ENCODE data around the gene SLC10A2.

Gene SLC10A2

GRCh38 chr13:103067751-103068555 is 1.7 kb upstream of the SLC10A2 start:
- TF ChIP-seq, protein P1, sequence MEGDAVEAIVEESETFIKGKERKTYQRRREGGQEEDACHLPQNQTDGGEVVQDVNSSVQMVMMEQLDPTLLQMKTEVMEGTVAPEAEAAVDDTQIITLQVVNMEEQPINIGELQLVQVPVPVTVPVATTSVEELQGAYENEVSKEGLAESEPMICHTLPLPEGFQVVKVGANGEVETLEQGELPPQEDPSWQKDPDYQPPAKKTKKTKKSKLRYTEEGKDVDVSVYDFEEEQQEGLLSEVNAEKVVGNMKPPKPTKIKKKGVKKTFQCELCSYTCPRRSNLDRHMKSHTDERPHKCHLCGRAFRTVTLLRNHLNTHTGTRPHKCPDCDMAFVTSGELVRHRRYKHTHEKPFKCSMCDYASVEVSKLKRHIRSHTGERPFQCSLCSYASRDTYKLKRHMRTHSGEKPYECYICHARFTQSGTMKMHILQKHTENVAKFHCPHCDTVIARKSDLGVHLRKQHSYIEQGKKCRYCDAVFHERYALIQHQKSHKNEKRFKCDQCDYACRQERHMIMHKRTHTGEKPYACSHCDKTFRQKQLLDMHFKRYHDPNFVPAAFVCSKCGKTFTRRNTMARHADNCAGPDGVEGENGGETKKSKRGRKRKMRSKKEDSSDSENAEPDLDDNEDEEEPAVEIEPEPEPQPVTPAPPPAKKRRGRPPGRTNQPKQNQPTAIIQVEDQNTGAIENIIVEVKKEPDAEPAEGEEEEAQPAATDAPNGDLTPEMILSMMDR (IDR thresholded peaks at IDR 0.05) = no peak

GRCh38 chr13:103066781-103067345 is 646 bp upstream of the SLC10A2 start:
- TF ChIP-seq, protein P1 (IDR thresholded peaks at IDR 0.05) = no peak

DNA sequence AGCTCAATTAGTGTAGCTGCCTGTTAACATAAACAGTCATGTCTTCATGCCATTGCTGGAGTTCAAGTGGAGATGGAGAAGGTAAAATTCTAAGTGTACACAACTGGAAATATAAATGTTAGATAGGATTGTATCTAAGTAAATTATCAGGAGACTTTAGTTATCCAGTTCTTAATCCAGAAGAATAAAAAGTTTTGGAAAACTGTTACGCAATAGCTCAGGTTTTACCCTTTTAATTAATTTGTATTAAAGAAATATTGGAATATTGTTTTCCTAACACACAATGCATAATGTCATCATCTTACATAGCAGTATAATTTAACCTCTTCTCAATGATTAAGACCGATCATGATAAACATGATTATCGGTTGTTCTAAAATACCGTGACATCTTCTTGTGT is 2.8 kb downstream of the SLC10A2 start:
- TF ChIP-seq, protein P1 (IDR thresholded peaks at IDR 0.05) = no peak

GRCh38 chr13:103062079-103062478 is 4.1 kb downstream of the SLC10A2 start:
- TF ChIP-seq, protein P1 (IDR thresholded peaks at IDR 0.05) = no peak

GRCh38 chr13:103056008-103056407 is 10.2 kb downstream of the SLC10A2 start:
- TF ChIP-seq, protein P1 (IDR thresholded peaks at IDR 0.05) = no peak

- TF ChIP-seq, protein P1 (IDR thresholded peaks at IDR 0.05) = no peak
These were observed 11.1 kb downstream of the SLC10A2 start for GRCh38 chr13:103055166-103055565.

- TF ChIP-seq, protein P1 (IDR thresholded peaks at IDR 0.05) = no peak
These were observed 19.5 kb downstream of the SLC10A2 start for GRCh38 chr13:103046676-103047075.
